B cell (primary cell): ENCODE measurements around the gene SORD. TPM values are rescaled to one million over a fixed set of nuclear protein-coding genes. Genes with fewer than 3 reads are reported as not detected.

Experiments
- ATAC-seq: fragments of 200-7000 bp; cut with Tn5 transposase; one replicate; pipeline ENCODE4 v1.10.0; 2021; ENCODE audit warnings: low read depth, mild to moderate bottlenecking, moderate number of reproducible peaks, moderate library complexity
- CTCF ChIA-PET: fragments of 350-600 bp; sonication (Branson Sonifier 250); formaldehyde crosslinking; loops from one replicate; lab custom pipeline; 2021; ENCODE audit warnings: antibody characterized with exemption, inconsistent platforms; lab: Charles Lee
- POLR2A ChIA-PET: fragments of 350-600 bp; sonication (Branson Sonifier 250); formaldehyde crosslinking; loops from one replicate; lab custom pipeline; 2021; ENCODE audit warnings: antibody characterized with exemption; lab: Charles Lee
- DNase-seq: peaks from one replicate; pipeline ENCODE4 v3.0.0; 2013
- H2AFZ ChIP-seq: 2 replicates; pipeline ENCODE4 v1.6.1; 2012; ENCODE audit warnings: mild to moderate bottlenecking, low read depth, low read length; ENCODE audit not compliant: insufficient read depth, poor library complexity, severe bottlenecking
- H3K27ac ChIP-seq, 2 donors: 1 replicate in 1 of 2; 2 replicates in 1 of 2; pipeline ENCODE4 v1.5.1; 2012 to 2013; ENCODE audit warnings: low read length in 2 of 2, mild to moderate bottlenecking in 2 of 2, moderate library complexity in 1 of 2
- H3K27me3 ChIP-seq, 4 experiments: fragments of 200-600 bp in 1 of 4; sonication (generic) in 1 of 4; replicated peaks in 1 of 4; 1 replicate in 2 of 4; 2 replicates in 2 of 4; pipeline versions ENCODE4 v1.6.1 to v1.7.0; 2013 to 2016; ENCODE audit warnings: low read length in 3 of 4, mild to moderate bottlenecking in 2 of 4, mixed read lengths in 1 of 4, moderate library complexity in 1 of 4; ENCODE audit not compliant: insufficient read depth in 4 of 4, control insufficient read depth in 3 of 4; ENCODE audit errors: control extremely low read depth in 1 of 4
- H3K36me3 ChIP-seq, 2 experiments: replicated peaks in 1 of 2; 1 replicate in 1 of 2; 2 replicates in 1 of 2; pipeline versions ENCODE4 v1.6.1 to v1.7.1; 2013; ENCODE audit warnings: low read length in 1 of 2; ENCODE audit not compliant: insufficient read depth in 2 of 2, control insufficient read depth in 1 of 2; ENCODE audit errors: control extremely low read depth in 1 of 2, extremely low read depth in 1 of 2
- H3K4me1 ChIP-seq, 2 donors: fragments of 200-600 bp in 1 of 2; sonication (generic) in 1 of 2; 1 replicate in 1 of 2; 2 replicates in 1 of 2; pipeline versions ENCODE4 v1.5.1 to v1.6.1; 2013 to 2017; ENCODE audit warnings: low read length in 2 of 2; ENCODE audit not compliant: control insufficient read depth in 2 of 2, insufficient read depth in 2 of 2
- H3K4me2 ChIP-seq: replicated peaks from 2 replicates; pipeline ENCODE3; 2012; ENCODE audit warnings: mild to moderate bottlenecking, low read depth, low read length; ENCODE audit not compliant: poor library complexity, severe bottlenecking
- H3K4me3 ChIP-seq, 5 experiments: fragments of 200-600 bp in 1 of 5; sonication (generic) in 1 of 5; 1 replicate in 3 of 5; 2 replicates in 2 of 5; pipeline versions ENCODE4 v1.5.1 to v1.7.0; 2011 to 2016; ENCODE audit warnings: low read length in 4 of 5, mild to moderate bottlenecking in 4 of 5, low read depth in 2 of 5, control low read depth in 1 of 5, moderate library complexity in 1 of 5; ENCODE audit not compliant: insufficient read depth in 1 of 5; ENCODE audit errors: control extremely low read depth in 1 of 5, extremely low read depth in 1 of 5
- H3K79me2 ChIP-seq: fragments of 200-600 bp; sonication (generic); one replicate; pipeline ENCODE4 v1.6.0; 2016; ENCODE audit warnings: low read length; ENCODE audit not compliant: control insufficient read depth, insufficient read depth
- H3K9ac ChIP-seq: fragments of 200-600 bp; sonication (generic); 2 replicates; pipeline ENCODE4 v1.6.1; 2017; ENCODE audit warnings: mild to moderate bottlenecking, low read length, moderate library complexity
- H3K9me3 ChIP-seq, 3 donors: one replicate each; pipeline versions ENCODE4 v1.6.1 to v1.7.1; 2013; ENCODE audit warnings: low read length in 2 of 3; ENCODE audit not compliant: control insufficient read depth in 2 of 3, insufficient read depth in 1 of 3; ENCODE audit errors: control extremely low read depth in 1 of 3
- H4K20me1 ChIP-seq: 2 replicates; pipeline ENCODE4 v1.6.0; 2012; ENCODE audit warnings: mild to moderate bottlenecking, low read length; ENCODE audit not compliant: insufficient read depth, control insufficient read depth, poor library complexity, severe bottlenecking
- H3K27ac Mint-ChIP-seq: one replicate; pipeline ENCODE4 v1.8.0; 2021; ENCODE audit warnings: mixed read lengths
- H3K27me3 Mint-ChIP-seq: one replicate; pipeline ENCODE4 v1.8.0; 2021; ENCODE audit warnings: mixed read lengths
- H3K4me1 Mint-ChIP-seq: one replicate; pipeline ENCODE4 v1.8.0; 2021; ENCODE audit warnings: mixed read lengths
- H3K4me3 Mint-ChIP-seq: one replicate; pipeline ENCODE4 v1.8.0; 2021; ENCODE audit warnings: mixed read lengths
- H3K9me3 Mint-ChIP-seq: one replicate; pipeline ENCODE4 v1.8.0; 2022; ENCODE audit warnings: mixed read lengths; ENCODE audit not compliant: insufficient read depth
- EZH2 ChIP-seq: IDR thresholded peaks from 2 replicates; pipeline ENCODE4 v1.6.1; 2012; ENCODE audit warnings: borderline replicate concordance, low read depth, mild to moderate bottlenecking, moderate library complexity, low read length; ENCODE audit not compliant: insufficient read depth, poor library complexity, severe bottlenecking
- WGBS: methylation state at CpG from one replicate; pipeline ENCODE4 v1.1.5; 2013; ENCODE audit warnings: missing lambda C conversion rate; ENCODE audit not compliant: insufficient coverage; 5-methylcytosine and 5-hydroxymethylcytosine counted together
- intact Hi-C: fragments of 100-400 bp; cut with micrococcal nuclease; formaldehyde crosslinking; loops from one replicate; pipeline ENCODE4 v1.10.0; 2022
- polyA plus RNA-seq: library from polyadenylated mRNA; depleted of rRNA; stranded (reverse); fragments of >200 nt; gene quantifications from 2 replicates; pipeline ENCODE4 v1.2.3, GENCODE V29; 2012
- total RNA-seq, 2 donors: library from RNA; stranded (reverse); fragments of 120-200 nt in 1 of 2; gene quantifications; 1 replicate in 1 of 2; 2 replicates in 1 of 2; pipeline versions ENCODE4 v1.2.3 to v1.2.4, GENCODE V29; 2013 to 2022
- TF ChIP-seq, protein P1 (sequence below): fragments of 200-600 bp; IDR thresholded peaks from one replicate; pipeline ENCODE4 v1.8.0; 2022; ENCODE audit warnings: antibody characterized with exemption, mild to moderate bottlenecking

SORD gene
- total and polyA plus RNA-seq, 2 donors (not counting 1 experiment from before 2014, with no cell fraction given), result 22.2 to 25.8 TPM

- Histone ChIP-seq H3K4me3 (peak overlapping the region in 3 of 5 experiments; percentile 18 to 23 (median 21)), H3K27me3 (peaks cover 0 to 85% (median 60%) of the 10 kb centered on the region in 4 experiments), H3K4me1 (peaks cover 51 to 60% of the 10 kb centered on the region in 2 donors), H3K4me2 (peak overlapping the region; percentile 72), H3K9ac (no peak overlapping the region), H3K36me3 (no peaks in the 10 kb centered on the region), H3K79me2 (no peaks in the 10 kb centered on the region), H3K9me3 (peaks cover 0 to 42% (median 0%) of the 10 kb centered on the region in 3 donors), H4K20me1 (no peaks in the 10 kb centered on the region), H3K27ac (no peak overlapping the region), H2AFZ (peak overlapping the region; percentile 3)
- DNase-seq (peak; percentile 50), ATAC-seq (no peak)
- WGBS, result 4% methylated on average over 56 of the region's 58 CpGs
- peaks cover 52% of the 10 kb centered on the region for H3K4me1 Mint-ChIP-seq
- no peak overlapping the region for H3K27ac Mint-ChIP-seq
- CTCF ChIA-PET, result interaction anchor here (0.6 to 5.5 kb wide), 8 partner anchors 9 to 259 kb away, joined by 3 to 32 read pairs (median 4); partner anchors contain the start of gene SORD
- peaks cover 77% of the 10 kb centered on the region for H3K27me3 Mint-ChIP-seq
- no peaks in the 10 kb centered on the region for H3K9me3 Mint-ChIP-seq
- H3K4me3 Mint-ChIP-seq, result peak overlapping the region; percentile 85
- intact Hi-C loops, result loop anchor here (10.0 kb wide), 1 partner anchor 82 kb away; no protein-coding TSS in a partner anchor
- no peak for TF ChIP-seq EZH2
- TF ChIP-seq, protein P1, sequence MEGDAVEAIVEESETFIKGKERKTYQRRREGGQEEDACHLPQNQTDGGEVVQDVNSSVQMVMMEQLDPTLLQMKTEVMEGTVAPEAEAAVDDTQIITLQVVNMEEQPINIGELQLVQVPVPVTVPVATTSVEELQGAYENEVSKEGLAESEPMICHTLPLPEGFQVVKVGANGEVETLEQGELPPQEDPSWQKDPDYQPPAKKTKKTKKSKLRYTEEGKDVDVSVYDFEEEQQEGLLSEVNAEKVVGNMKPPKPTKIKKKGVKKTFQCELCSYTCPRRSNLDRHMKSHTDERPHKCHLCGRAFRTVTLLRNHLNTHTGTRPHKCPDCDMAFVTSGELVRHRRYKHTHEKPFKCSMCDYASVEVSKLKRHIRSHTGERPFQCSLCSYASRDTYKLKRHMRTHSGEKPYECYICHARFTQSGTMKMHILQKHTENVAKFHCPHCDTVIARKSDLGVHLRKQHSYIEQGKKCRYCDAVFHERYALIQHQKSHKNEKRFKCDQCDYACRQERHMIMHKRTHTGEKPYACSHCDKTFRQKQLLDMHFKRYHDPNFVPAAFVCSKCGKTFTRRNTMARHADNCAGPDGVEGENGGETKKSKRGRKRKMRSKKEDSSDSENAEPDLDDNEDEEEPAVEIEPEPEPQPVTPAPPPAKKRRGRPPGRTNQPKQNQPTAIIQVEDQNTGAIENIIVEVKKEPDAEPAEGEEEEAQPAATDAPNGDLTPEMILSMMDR, result no peak
- POLR2A ChIA-PET, result no interaction called here
Measured at GRCh38 chr15:45112591-45113379, 89.8 kb downstream of the SORD start.
